ENCODE data around the gene MAPKAP1.

- no peak for TF ChIP-seq TEAD1 (CRISPR knock-in tag; IDR thresholded peaks at IDR 0.05)
- no peak for TF ChIP-seq USF1 (CRISPR knock-in tag; IDR thresholded peaks at IDR 0.05)
- TF ChIP-seq KLF6 (CRISPR knock-in tag; IDR thresholded peaks at IDR 0.05; ENCODE audit: borderline replicate concordance): no peak
- no peak for TF ChIP-seq ZMIZ1 (IDR thresholded peaks at IDR 0.05; ENCODE audit: low read depth in 2 of 2, low read length in 2 of 2)
- no peak for TF ChIP-seq GABPA (tag; conservative IDR thresholded peaks at IDR 0.05; ENCODE audit: low read depth)
- TF ChIP-seq JUNB (CRISPR knock-in tag; conservative IDR thresholded peaks at IDR 0.05): no peak
- no peak for TF ChIP-seq CTCF (IDR thresholded peaks at IDR 0.05 in 2 of 3, conservative IDR thresholded peaks at IDR 0.05 in 1 of 3; ENCODE audit: insufficient read depth in 2 of 3, low read depth in 1 of 3, low read length in 3 of 3)
- TF ChIP-seq EZH2 (IDR thresholded peaks at IDR 0.05; ENCODE audit: borderline replicate concordance, low read depth, low read length): no peak
- TF ChIP-seq ZNF133 (CRISPR knock-in tag; IDR thresholded peaks at IDR 0.05): no peak
- TF ChIP-seq TAF7 (tag; IDR thresholded peaks at IDR 0.05): no peak
- TF ChIP-seq REST (IDR thresholded peaks at IDR 0.05; ENCODE audit: borderline replicate concordance): no peak
- no peak for TF ChIP-seq REST (CRISPR knock-in tag; IDR thresholded peaks at IDR 0.05; ENCODE audit: low read depth)
- TF ChIP-seq RBBP5 (IDR thresholded peaks at IDR 0.05; ENCODE audit: borderline replicate concordance, insufficient read depth, low read length, poor library complexity, severe bottlenecking): no peak
- TF ChIP-seq BHLHE40 (IDR thresholded peaks at IDR 0.05; ENCODE audit: low read length): no peak
These were observed 89.9 kb downstream of the MAPKAP1 start for GRCh38 chr9:125617087-125617486.

All from K562 (cell line).